Measurements from ENCODE around the gene ACIN1.

The ACIN1 gene

GRCh38 chr14:23094666-23095195 is at the start of gene ACIN1:
Gene ACIN1, minus strand, starts transcription at chr14:23095136. Its CDS starts 24 bp downstream, at chr14:23095112.
- peak within 1 kb of the TSS; percentile 99 for H3K4me3 ChIP-seq (ENCODE audit: low read depth, low read length)
- TF ChIP-seq, protein P1, sequence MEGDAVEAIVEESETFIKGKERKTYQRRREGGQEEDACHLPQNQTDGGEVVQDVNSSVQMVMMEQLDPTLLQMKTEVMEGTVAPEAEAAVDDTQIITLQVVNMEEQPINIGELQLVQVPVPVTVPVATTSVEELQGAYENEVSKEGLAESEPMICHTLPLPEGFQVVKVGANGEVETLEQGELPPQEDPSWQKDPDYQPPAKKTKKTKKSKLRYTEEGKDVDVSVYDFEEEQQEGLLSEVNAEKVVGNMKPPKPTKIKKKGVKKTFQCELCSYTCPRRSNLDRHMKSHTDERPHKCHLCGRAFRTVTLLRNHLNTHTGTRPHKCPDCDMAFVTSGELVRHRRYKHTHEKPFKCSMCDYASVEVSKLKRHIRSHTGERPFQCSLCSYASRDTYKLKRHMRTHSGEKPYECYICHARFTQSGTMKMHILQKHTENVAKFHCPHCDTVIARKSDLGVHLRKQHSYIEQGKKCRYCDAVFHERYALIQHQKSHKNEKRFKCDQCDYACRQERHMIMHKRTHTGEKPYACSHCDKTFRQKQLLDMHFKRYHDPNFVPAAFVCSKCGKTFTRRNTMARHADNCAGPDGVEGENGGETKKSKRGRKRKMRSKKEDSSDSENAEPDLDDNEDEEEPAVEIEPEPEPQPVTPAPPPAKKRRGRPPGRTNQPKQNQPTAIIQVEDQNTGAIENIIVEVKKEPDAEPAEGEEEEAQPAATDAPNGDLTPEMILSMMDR (conservative IDR thresholded peaks at IDR 0.05; ENCODE audit: low read depth, low read length) = no peak
- DNase-seq (ENCODE audit: low read depth) = peak; percentile 93

DNA sequence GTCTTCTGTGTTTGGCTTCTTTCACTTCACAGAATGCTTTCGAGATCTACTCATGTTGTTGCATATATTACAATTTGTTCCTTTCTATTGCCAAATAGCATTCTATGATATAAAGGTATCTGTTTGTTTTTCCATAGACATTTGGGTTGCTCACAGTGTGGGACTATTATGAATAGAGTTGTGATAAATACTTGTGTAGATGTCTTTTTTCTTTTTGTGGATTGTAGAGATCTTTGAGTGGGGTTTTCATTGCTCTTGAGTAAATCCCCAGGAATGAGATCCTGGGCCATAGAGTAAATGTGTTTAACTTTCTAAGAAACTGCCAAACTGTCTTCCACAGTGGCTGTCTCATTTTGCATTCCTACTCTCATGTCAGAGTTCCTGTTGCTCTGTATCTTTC is 49.0 kb upstream of the ACIN1 start:
- no peak for DNase-seq (ENCODE audit: low read depth)
- TF ChIP-seq, protein P1 (conservative IDR thresholded peaks at IDR 0.05; ENCODE audit: low read depth, low read length) = no peak
- H3K4me3 ChIP-seq (ENCODE audit: low read depth, low read length) = no peak overlapping the region

GRCh38 chr14:23142826-23143225 is 47.9 kb upstream of the ACIN1 start:
- H3K4me3 ChIP-seq (ENCODE audit: low read depth, low read length) = no peak overlapping the region
- TF ChIP-seq, protein P1 (conservative IDR thresholded peaks at IDR 0.05; ENCODE audit: low read depth, low read length) = no peak
- no peak for DNase-seq (ENCODE audit: low read depth)

- no peak overlapping the region for H3K4me3 ChIP-seq (ENCODE audit: low read depth, low read length)
- TF ChIP-seq, protein P1 (conservative IDR thresholded peaks at IDR 0.05; ENCODE audit: low read depth, low read length) = no peak
- DNase-seq (ENCODE audit: low read depth) = peak; percentile 40
These were observed 46.9 kb upstream of the ACIN1 start for GRCh38 chr14:23141706-23142444.

DNA sequence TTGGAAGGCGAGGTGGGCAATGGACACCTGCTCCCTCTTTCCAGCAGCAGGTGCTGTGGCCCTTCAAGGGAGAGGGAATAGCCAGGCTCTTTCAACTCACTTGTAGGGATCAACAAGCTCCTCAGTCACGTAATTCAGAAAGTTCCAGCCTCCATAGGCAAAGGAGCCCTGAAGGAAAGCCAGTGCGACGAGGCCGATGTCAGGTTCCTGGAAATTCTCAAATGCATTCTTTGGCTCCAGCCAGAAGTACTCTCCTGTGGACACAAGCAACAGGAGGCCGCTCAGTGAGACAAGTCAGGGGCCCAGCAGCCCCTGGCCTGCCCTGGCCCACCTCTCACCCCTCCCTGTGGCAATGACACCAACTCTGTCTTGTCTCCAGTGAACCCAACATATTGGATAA is 45.4 kb upstream of the ACIN1 start:
- no peak for DNase-seq (ENCODE audit: low read depth)
- H3K4me3 ChIP-seq (ENCODE audit: low read depth, low read length) = no peak overlapping the region
- TF ChIP-seq, protein P1 (conservative IDR thresholded peaks at IDR 0.05; ENCODE audit: low read depth, low read length) = no peak

DNA sequence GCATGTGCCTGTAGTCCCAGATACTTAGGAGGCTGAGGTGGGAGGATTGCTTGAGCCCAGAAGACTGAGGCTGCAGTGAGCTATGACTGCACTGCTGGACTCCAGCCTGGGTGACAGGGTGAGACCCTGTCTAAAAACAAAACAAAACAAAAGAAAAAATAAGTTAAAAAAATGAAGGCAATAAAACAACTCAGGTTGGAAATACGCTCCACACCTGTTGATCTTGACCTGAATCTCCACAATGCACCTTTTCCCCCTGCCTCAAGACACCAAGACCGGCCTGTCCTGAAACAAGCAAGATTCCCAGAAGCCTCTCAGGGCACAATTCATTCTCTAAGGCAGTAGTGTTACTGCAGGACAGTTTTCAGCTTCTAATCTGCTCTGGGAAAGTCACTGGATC is 44.9 kb upstream of the ACIN1 start:
- TF ChIP-seq, protein P1 (conservative IDR thresholded peaks at IDR 0.05; ENCODE audit: low read depth, low read length) = no peak
- no peak for DNase-seq (ENCODE audit: low read depth)
- no peak overlapping the region for H3K4me3 ChIP-seq (ENCODE audit: low read depth, low read length)

All from choroid plexus epithelial cell (primary cell).